GM18870 (cell line): Measurements from ENCODE around the gene KATNA1.
"Not testable (repeated sequence)": the region's sequence is repeated elsewhere in the genome, so short reads cannot be mapped to it uniquely, and the experiment has no call there.

Experiments
- ATAC-seq: cut with Tn5 transposase; IDR thresholded peaks from one replicate; pipeline ENCODE4 v1.9.1; 2021; ENCODE audit warnings: moderate library complexity; ENCODE audit not compliant: unreplicated experiment

The KATNA1 gene

GRCh38 chr6:149648148-149649145 lies at the start of gene KATNA1:
Gene KATNA1, minus strand, starts transcription at chr6:149648714. Its CDS starts 10,167 bp downstream, at chr6:149638547.
- peak; percentile 74 for ATAC-seq

GRCh38 chr6:149698175-149698574 lies 49.7 kb upstream of the KATNA1 start:
- ATAC-seq: no peak

GRCh38 chr6:149696901-149697300 lies 48.4 kb upstream of the KATNA1 start:
- ATAC-seq: no peak

- ATAC-seq: no peak
Measured at GRCh38 chr6:149694921-149695320, 46.4 kb upstream of the KATNA1 start.

- no peak for ATAC-seq
Measured at GRCh38 chr6:149691201-149691600, 42.7 kb upstream of the KATNA1 start.

GRCh38 chr6:149686230-149686629 lies 37.7 kb upstream of the KATNA1 start:
- ATAC-seq: no peak

- no peak for ATAC-seq
Measured at GRCh38 chr6:149683256-149683859, 34.8 kb upstream of the KATNA1 start.

- not testable (repeated sequence) for ATAC-seq
Measured at GRCh38 chr6:149681845-149682244, 33.3 kb upstream of the KATNA1 start.

GRCh38 chr6:149681209-149681608 lies 32.7 kb upstream of the KATNA1 start:
- no peak for ATAC-seq

- no peak for ATAC-seq
Measured at GRCh38 chr6:149680503-149680902, 32.0 kb upstream of the KATNA1 start.

- ATAC-seq: not testable (repeated sequence)
Measured at GRCh38 chr6:149672265-149672664, 23.8 kb upstream of the KATNA1 start.

GRCh38 chr6:149660028-149660427 lies 11.5 kb upstream of the KATNA1 start:
- ATAC-seq: no peak

- no peak for ATAC-seq
Measured at GRCh38 chr6:149657441-149657840, 8.9 kb upstream of the KATNA1 start.

- ATAC-seq: no peak
Measured at GRCh38 chr6:149651056-149651455, 2.5 kb upstream of the KATNA1 start.

- no peak for ATAC-seq
Measured at GRCh38 chr6:149646599-149646998, 1.9 kb downstream of the KATNA1 start.

GRCh38 chr6:149642829-149643580 lies 5.5 kb downstream of the KATNA1 start:
- ATAC-seq: peak; percentile 53

- ATAC-seq: no peak
Measured at GRCh38 chr6:149636124-149636523, 12.4 kb downstream of the KATNA1 start.

- no peak for ATAC-seq
Measured at GRCh38 chr6:149634315-149634714, 14.2 kb downstream of the KATNA1 start.

GRCh38 chr6:149628875-149629510 lies 19.5 kb downstream of the KATNA1 start:
- no peak for ATAC-seq

- ATAC-seq: no peak
Measured at GRCh38 chr6:149627672-149628071, 20.8 kb downstream of the KATNA1 start.

- no peak for ATAC-seq
Measured at GRCh38 chr6:149615805-149616204, 32.7 kb downstream of the KATNA1 start.
